ENCODE results near the gene PIEZO1. TPM values are rescaled to one million over a fixed set of nuclear protein-coding genes. Genes with fewer than 3 reads are reported as not detected.

PIEZO1 gene
- total and polyA plus RNA-seq, 10 of the 15 experiments (the other 5 are each of a cell fraction or from before 2014, with no cell fraction given): 1.3 to 169 (median 33.4) TPM

DNA sequence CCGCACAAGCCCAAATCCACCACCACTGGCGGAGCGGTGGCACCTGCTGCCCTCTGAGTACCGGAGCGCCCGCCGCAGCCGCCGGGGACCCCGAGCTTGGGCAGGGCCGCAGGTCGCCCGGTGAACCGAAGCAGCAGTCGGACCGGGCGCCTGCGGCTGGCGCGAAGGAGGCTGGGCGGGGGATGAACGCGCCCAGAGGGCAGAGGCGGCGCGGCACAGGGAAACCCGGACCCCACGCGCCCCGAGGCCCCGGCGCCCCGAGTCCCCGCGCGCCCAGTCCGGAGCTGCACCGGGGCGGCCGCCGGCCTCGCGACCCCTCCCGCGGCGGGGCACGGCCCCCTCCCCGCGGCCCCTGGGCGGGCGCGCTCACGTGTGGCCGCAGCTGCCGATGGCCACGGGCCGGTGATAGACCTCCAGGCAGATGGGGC is 79.2 kb downstream of the PIEZO1 start:
- no TSS peak for BruUV-seq (replicated peaks)
- Histone ChIP-seq H3K36me3 (ENCODE audit: control insufficient read depth in 2 of 2, insufficient read depth in 2 of 2, low read length in 1 of 2) (no peaks in the 10 kb centered on the region; a peak in 1 of 4 replicates), H3K4me3 (peak overlapping the region; percentile 90), H3K27me3 (replicated peaks in 1 of 2; ENCODE audit: control insufficient read depth in 2 of 2, insufficient read depth in 2 of 2, low read length in 1 of 2) (no peaks in the 10 kb centered on the region), H3K9me3 (replicated peaks; ENCODE audit: control insufficient read depth, insufficient read depth, low read length) (no peaks in the 10 kb centered on the region), H3K79me2 (ENCODE audit: control insufficient read depth, insufficient read depth, low read length) (peaks cover 53% of the 10 kb centered on the region), H2AFZ (ENCODE audit: control insufficient read depth, low read depth, low read length) (peak overlapping the region; percentile 80), H3K4me2 (ENCODE audit: control insufficient read depth, insufficient read depth) (peak overlapping the region; percentile 88), H3K4me1 (ENCODE audit: control insufficient read depth, insufficient read depth, low read length) (peaks cover 44% of the 10 kb centered on the region), H3K27ac (ENCODE audit: control insufficient read depth, insufficient read depth) (peak overlapping the region; percentile 30), H3K9ac (ENCODE audit: control insufficient read depth, insufficient read depth, low read length) (peak overlapping the region; percentile 79), H4K20me1 (ENCODE audit: control insufficient read depth, insufficient read depth) (no peaks in the 10 kb centered on the region)
- ChIA-PET RAD21 (ENCODE audit: unreplicated experiment) (interaction anchor here (0.7 to 1.6 kb wide), 4 partner anchors 25 to 152 kb away, joined by 3 to 9 read pairs (median 5); no protein-coding TSS in a partner anchor), POLR2A (interaction anchor here (0.5 to 1.2 kb wide), 6 partner anchors 41 to 1267 kb away, joined by 3 to 7 read pairs (median 3); partner anchors contain the start of gene CDH15), SMC1A (ENCODE audit: uncharacterized antibody, unreplicated experiment) (interaction anchor here (0.6 to 1.1 kb wide), 2 partner anchors 56 to 109 kb away, joined by 3 read pairs; no protein-coding TSS in a partner anchor), CTCF (interaction anchor here (1.0 to 1.9 kb wide), 7 partner anchors 18 to 75 kb away, joined by 4 to 13 read pairs (median 5); no protein-coding TSS in a partner anchor)
- intact Hi-C loops (cut with micrococcal nuclease; ENCODE audit: unreplicated experiment): loop anchor here (2.0 kb wide), 1 partner anchor 55 kb away; the partner anchor contains the start of gene CYBA
- no peak for FAIRE-seq
- DNase-seq (ENCODE audit: low read depth, low spot score): no peak
- under 1% methylated on average over 38 of the region's 57 CpGs for WGBS (ENCODE audit: insufficient coverage, insufficient replicate concordance, low lambda C conversion rate, missing lambda C conversion rate)
- in situ Hi-C loops (cut with MboI): no loop called here
- ATAC-seq: no peak; the same call in 2 of the 3 replicates
- TF ChIP-seq SMAD1 (IDR thresholded peaks at IDR 0.05; ENCODE audit: low read depth, partially characterized antibody) (no peak), ZBTB11 (CRISPR knock-in tag; IDR thresholded peaks at IDR 0.05) (no peak), ZBTB40 (IDR thresholded peaks at IDR 0.05; ENCODE audit: borderline replicate concordance) (no peak), SIN3A (IDR thresholded peaks at IDR 0.05; ENCODE audit: low read depth, low read length) (no peak), EP300 (IDR thresholded peaks at IDR 0.05; ENCODE audit: borderline replicate concordance in 1 of 2, control insufficient read depth in 1 of 2, low read depth in 2 of 2, low read length in 2 of 2) (no peak), CUX1 (IDR thresholded peaks at IDR 0.05; ENCODE audit: insufficient replicate concordance, low read depth, low read length) (no peak), TARDBP (IDR thresholded peaks at IDR 0.05; ENCODE audit: borderline replicate concordance) (no peak), SREBF1 (IDR thresholded peaks at IDR 0.05; ENCODE audit: low read length) (no peak), BACH1 (IDR thresholded peaks at IDR 0.05; ENCODE audit: borderline replicate concordance) (no peak), MYB (IDR thresholded peaks at IDR 0.05; ENCODE audit: borderline replicate concordance, low read depth, low read length) (no peak)

Measured in GM12878 (cell line).